ENCODE measurements around the gene KANSL3. TPM values are rescaled to one million over a fixed set of nuclear protein-coding genes. Genes with fewer than 3 reads are reported as not detected.
A peak's percentile ranks its signal among the peaks of the same experiment; 100 is the strongest.

Gene KANSL3
- total and polyA plus RNA-seq, 9 of the 15 experiments (the other 6 are each of a cell fraction or from before 2014, with no cell fraction given): 11.3 to 43.7 (median 27.9) TPM

DNA sequence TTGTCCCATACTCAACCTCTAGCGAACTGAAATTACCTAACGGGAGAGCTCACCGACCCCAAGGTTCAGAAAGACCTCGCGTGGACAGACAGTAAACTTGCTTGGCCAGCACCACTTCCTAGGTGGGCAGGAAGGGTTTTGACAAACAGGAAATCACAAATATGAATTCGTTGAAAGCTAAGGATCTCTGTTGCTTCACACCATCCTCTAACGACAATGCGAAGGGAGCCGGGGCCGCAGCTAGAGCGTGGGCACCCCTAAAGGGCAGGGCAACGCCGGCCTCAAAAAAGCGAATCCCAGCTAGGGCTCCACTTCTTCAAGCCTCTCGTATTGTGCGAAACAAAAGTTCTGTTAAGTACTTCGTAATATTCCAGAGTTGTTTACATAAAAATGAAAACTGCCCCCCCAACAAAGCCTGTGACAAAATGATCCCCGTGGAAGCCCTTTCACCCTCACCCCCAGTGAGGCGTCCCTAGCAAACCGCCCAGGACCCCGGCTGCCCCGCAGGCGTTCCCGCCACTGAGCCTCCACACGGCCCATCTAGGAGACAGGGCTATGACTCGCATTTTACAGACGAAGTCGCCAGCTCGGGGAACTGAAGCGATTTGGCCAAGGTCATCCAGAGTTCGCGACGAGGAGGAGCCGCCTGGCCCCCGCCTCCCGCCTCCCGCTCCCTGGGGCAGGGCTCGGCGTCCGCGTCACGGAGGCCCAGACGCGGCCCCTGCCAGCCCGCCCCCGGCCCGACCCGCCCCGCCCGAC is 548 bp downstream of the KANSL3 start (continued):
- peak in 1 of 2 experiments; percentile 75; a peak in 1 of 4 replicates for TF ChIP-seq UBTF (IDR thresholded peaks at IDR 0.05; ENCODE audit: borderline replicate concordance in 1 of 2, low read depth in 2 of 2, low read length in 2 of 2)
- TF ChIP-seq MAX (CRISPR knock-in tag; IDR thresholded peaks at IDR 0.05): 0 out of 2 replicates have a peak, but pooled peaks have one; percentile 1
- TF ChIP-seq POLR2AphosphoS2 (IDR thresholded peaks at IDR 0.05; ENCODE audit: low read length): 0 out of 2 replicates have a peak, but pooled peaks have one; percentile 46
- TF ChIP-seq TBL1XR1 (IDR thresholded peaks at IDR 0.05; ENCODE audit: low read length in 2 of 2): peak in 1 of 2 experiments; percentile 37; a peak in 1 of 4 replicates
- TF ChIP-seq AFF1 (IDR thresholded peaks at IDR 0.05; ENCODE audit: low read depth in 1 of 2, partially characterized antibody in 2 of 2): no peak
- TF ChIP-seq ZNF134 (CRISPR knock-in tag; conservative IDR thresholded peaks at IDR 0.05): no peak
- TF ChIP-seq MEF2A (IDR thresholded peaks at IDR 0.05; ENCODE audit: control insufficient read depth, low read depth, low read length): 0 out of 2 replicates have a peak, but pooled peaks have one; percentile 3
- TF ChIP-seq, protein P1, sequence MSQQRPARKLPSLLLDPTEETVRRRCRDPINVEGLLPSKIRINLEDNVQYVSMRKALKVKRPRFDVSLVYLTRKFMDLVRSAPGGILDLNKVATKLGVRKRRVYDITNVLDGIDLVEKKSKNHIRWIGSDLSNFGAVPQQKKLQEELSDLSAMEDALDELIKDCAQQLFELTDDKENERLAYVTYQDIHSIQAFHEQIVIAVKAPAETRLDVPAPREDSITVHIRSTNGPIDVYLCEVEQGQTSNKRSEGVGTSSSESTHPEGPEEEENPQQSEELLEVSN (IDR thresholded peaks at IDR 0.05; ENCODE audit: borderline replicate concordance in 1 of 2, extremely low read depth in 1 of 2, insufficient read depth in 1 of 2, insufficient read length in 1 of 2, low read depth in 1 of 2, low read length in 1 of 2, poor library complexity in 1 of 2, severe bottlenecking in 1 of 2): peak; percentile 77 to 88
- TF ChIP-seq, protein P2, sequence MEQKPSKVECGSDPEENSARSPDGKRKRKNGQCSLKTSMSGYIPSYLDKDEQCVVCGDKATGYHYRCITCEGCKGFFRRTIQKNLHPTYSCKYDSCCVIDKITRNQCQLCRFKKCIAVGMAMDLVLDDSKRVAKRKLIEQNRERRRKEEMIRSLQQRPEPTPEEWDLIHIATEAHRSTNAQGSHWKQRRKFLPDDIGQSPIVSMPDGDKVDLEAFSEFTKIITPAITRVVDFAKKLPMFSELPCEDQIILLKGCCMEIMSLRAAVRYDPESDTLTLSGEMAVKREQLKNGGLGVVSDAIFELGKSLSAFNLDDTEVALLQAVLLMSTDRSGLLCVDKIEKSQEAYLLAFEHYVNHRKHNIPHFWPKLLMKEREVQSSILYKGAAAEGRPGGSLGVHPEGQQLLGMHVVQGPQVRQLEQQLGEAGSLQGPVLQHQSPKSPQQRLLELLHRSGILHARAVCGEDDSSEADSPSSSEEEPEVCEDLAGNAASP (IDR thresholded peaks at IDR 0.05): no peak
- TF ChIP-seq NFE2 (IDR thresholded peaks at IDR 0.05; ENCODE audit: low read depth): peak; percentile 76
- TF ChIP-seq KLF1 (tag; IDR thresholded peaks at IDR 0.05): 0 out of 2 replicates have a peak, but pooled peaks have one; percentile 9
- no peak for TF ChIP-seq PTTG1 (tag; IDR thresholded peaks at IDR 0.05; ENCODE audit: low read depth)
- TF ChIP-seq THAP12 (CRISPR knock-in tag; IDR thresholded peaks at IDR 0.05): peak; percentile 70; the same call in 1 of the 2 replicates

Data from K562 (cell line).